Esophagus squamous epithelium (tissue), 5 donors: ENCODE measurements around the gene ZER1. TPM values are rescaled to one million over a fixed set of nuclear protein-coding genes. Genes with fewer than 3 reads are reported as not detected.

Experiments
- DNase-seq: peaks from one replicate; lab custom pipeline; 2025; lab: John Stamatoyannopoulos, UW
- H3K27ac ChIP-seq, 4 donors: fragments of 200-600 bp; sonication (generic); one replicate each; pipeline ENCODE4 v1.5.1; 2016 to 2019; ENCODE audit warnings: mild to moderate bottlenecking in 1 of 4
- H3K27me3 ChIP-seq, 4 donors: fragments of 200-600 bp; sonication (generic); 1 replicate in 3 of 4; 2 replicates in 1 of 4; pipeline versions ENCODE4 v1.5.1 to v1.6.0; 2017 to 2021; ENCODE audit warnings: antibody characterized with exemption in 1 of 4
- H3K36me3 ChIP-seq, 3 donors: fragments of 200-600 bp; sonication (generic); one replicate each; pipeline ENCODE4 v1.5.1; 2016 to 2019
- H3K4me1 ChIP-seq, 3 donors: fragments of 200-600 bp; sonication (generic); one replicate each; pipeline ENCODE4 v1.5.1; 2017 to 2019
- H3K4me3 ChIP-seq, 4 donors: fragments of 200-600 bp; sonication (generic); 1 replicate in 3 of 4; 2 replicates in 1 of 4; pipeline ENCODE4 v1.5.1; 2016 to 2019; ENCODE audit warnings: mild to moderate bottlenecking in 2 of 4, moderate library complexity in 1 of 4
- H3K9me3 ChIP-seq, 3 donors: fragments of 200-600 bp; sonication (generic); one replicate each; pipeline ENCODE4 v1.5.1; 2016 to 2019
- POLR2A ChIP-seq, 4 donors: fragments of 450-650 bp; IDR thresholded peaks; one replicate each; pipeline ENCODE4 v1.6.1; 2017; ENCODE audit warnings: antibody characterized with exemption in 4 of 4, mild to moderate bottlenecking in 4 of 4, moderate library complexity in 3 of 4
- WGBS, 2 donors: methylation state at CpG; one replicate each; pipeline ENCODE4 v1.1.5; 2018; 5-methylcytosine and 5-hydroxymethylcytosine counted together
- intact Hi-C: fragments of 100-400 bp; cut with DNase I; formaldehyde crosslinking; loops from one replicate; pipeline ENCODE4 v1.15.0; 2022
- total RNA-seq, 4 donors: library from RNA; depleted of rRNA; stranded (reverse); fragments of >200 nt; gene quantifications; one replicate each; pipeline ENCODE4 v1.1.0, GENCODE V29; 2016
- TF ChIP-seq, protein P1 (sequence below), 6 experiments: fragments of 450-650 bp in 4 of 6; fragments of 200-600 bp in 2 of 6; sonication (generic) in 2 of 6; IDR thresholded peaks; one replicate each; pipeline ENCODE4 v1.5.1; 2016 to 2019; ENCODE audit warnings: antibody characterized with exemption in 6 of 6, mild to moderate bottlenecking in 4 of 6, moderate library complexity in 4 of 6
- donor health status: DM: yes; HTN: yes; CAD: no.

ZER1 gene
- total RNA-seq, 4 donors from 2014 or later, result 20.1 to 51.4 (median 29.0) TPM

DNA sequence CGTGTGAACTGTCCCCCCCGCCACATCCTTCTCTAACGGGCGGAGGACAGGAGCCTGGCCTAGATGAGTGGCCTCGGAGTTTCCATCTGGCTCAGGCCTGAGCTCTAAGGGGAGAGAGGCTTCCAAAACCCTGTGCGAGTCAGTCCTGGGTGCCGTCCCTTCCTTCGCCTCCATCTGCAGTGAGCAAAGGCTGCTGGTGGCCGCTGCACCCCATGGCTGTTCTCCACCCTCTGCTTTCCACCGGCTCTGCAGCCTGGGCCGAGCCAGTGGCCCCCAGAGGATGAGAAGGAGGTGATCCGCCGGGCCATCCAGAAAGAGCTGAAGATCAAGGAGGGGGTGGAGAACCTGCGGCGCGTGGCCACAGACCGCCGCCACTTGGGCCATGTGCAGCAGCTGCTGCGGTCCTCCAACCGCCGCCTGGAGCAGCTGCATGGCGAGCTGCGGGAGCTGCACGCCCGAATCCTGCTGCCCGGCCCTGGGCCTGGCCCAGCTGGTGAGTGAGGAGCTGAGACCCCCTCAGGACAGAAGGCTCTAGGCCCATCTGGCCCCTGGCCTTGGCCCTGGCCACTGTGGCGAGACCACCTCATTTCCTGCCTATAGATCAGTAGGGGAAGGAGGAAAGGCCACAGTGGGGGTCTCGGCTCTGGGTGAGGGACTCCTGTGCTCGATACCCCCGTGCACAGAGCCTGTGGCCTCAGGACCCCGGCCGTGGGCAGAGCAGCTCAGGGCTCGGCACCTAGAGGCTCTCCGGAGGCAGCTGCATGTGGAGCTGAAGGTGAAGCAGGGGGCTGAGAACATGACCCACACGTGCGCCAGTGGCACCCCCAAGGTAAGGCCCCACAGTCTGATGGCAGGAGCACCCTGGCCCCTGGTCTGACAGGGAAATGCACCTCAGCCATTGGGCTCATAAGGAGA lies 66.4 kb downstream of the ZER1 start:
- no peak for DNase-seq
- WGBS, 2 donors, result 65 to 66% methylated on average over 6 to 8 of the region's 36 CpGs
- peak overlapping the region in 2 of 4 donors; percentile 82 to 85 for H3K27ac ChIP-seq

DNA sequence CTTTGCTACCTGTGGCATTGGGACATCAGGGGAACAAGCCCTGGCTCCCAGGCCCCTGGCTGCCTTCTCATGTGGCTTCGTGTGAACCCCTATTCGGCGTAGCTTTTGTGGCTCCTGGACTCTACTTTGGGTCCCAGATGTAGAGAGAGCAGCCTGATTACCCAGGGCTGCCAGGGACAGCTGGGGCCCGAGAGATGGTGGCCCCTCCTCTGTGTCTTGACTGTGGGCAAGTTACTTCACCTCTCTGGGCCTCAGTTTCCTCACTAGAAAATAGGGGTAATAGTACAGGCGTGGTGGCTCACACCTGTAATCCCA lies 67.4 kb downstream of the ZER1 start:
- Histone ChIP-seq H3K36me3 (no peaks in the 10 kb centered on the region), H3K27me3 (no peaks in the 10 kb centered on the region), H3K4me1 (peaks cover 6 to 26% (median 7%) of the 10 kb centered on the region in 3 donors), H3K9me3 (no peaks in the 10 kb centered on the region), H3K4me3 (peak overlapping the region in 2 of 4 donors; percentile 67 to 93), H3K27ac (peak overlapping the region; percentile 81 to 92 (median 84))
- intact Hi-C loops, result no loop called here
- 86 to 100% methylated on average over 1 to 5 of the region's 5 CpGs for WGBS, 2 donors
- DNase-seq, result no peak
- TF ChIP-seq, protein P1, sequence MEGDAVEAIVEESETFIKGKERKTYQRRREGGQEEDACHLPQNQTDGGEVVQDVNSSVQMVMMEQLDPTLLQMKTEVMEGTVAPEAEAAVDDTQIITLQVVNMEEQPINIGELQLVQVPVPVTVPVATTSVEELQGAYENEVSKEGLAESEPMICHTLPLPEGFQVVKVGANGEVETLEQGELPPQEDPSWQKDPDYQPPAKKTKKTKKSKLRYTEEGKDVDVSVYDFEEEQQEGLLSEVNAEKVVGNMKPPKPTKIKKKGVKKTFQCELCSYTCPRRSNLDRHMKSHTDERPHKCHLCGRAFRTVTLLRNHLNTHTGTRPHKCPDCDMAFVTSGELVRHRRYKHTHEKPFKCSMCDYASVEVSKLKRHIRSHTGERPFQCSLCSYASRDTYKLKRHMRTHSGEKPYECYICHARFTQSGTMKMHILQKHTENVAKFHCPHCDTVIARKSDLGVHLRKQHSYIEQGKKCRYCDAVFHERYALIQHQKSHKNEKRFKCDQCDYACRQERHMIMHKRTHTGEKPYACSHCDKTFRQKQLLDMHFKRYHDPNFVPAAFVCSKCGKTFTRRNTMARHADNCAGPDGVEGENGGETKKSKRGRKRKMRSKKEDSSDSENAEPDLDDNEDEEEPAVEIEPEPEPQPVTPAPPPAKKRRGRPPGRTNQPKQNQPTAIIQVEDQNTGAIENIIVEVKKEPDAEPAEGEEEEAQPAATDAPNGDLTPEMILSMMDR (IDR thresholded peaks at IDR 0.05), result no peak
- TF ChIP-seq POLR2A (IDR thresholded peaks at IDR 0.05), result no peak

More for the DNA sequence above, 66.4 kb downstream of the ZER1 start:
- no peaks in the 10 kb centered on the region for H3K27me3 ChIP-seq
- TF ChIP-seq POLR2A (IDR thresholded peaks at IDR 0.05), result no peak
- TF ChIP-seq, protein P1 (IDR thresholded peaks at IDR 0.05), result no peak
- H3K9me3 ChIP-seq, result no peaks in the 10 kb centered on the region
- H3K4me1 ChIP-seq, result peaks cover 6 to 26% (median 7%) of the 10 kb centered on the region in 3 donors
- no peaks in the 10 kb centered on the region for H3K36me3 ChIP-seq
- intact Hi-C loops, result no loop called here
- H3K4me3 ChIP-seq, result no peak overlapping the region

DNA sequence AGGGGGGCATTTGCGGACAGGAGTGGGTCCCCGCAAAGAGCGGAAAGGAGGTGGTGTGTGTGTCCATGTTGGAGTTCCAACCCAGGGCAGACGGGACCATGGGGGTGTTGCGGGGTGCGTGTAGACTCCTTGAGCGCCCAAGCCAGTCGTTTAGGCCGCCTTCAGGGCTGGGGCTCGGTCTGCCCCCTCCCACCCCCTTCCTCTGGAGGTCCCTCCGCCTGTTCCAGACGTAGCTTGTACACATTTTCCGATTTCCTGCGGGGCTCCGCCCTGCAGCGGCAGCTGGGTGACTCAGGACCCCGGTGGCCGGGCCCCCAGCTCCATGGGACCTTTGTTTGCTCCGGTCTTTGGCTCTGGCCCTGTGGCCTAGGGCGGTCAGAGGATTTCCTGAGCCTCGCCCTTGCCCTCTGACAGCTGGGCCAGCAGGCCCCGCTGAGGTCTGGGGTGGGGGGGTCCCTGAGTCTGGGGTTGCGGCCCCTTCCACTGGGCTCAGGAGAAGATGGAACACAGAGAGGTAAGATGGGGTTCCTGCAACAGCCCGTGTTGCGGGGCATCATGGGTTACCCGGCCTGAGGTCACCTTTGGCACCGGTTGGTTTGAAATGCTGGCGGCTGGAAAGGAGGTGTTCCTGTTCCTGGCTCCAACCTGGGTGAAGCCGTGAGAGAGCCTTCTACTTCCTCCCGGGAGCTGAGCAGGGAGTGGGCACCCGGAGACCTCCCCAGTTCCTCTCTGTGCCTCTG lies 67.9 kb downstream of the ZER1 start:
- Histone ChIP-seq H3K27me3 (no peaks in the 10 kb centered on the region), H3K4me3 (peak overlapping the region; percentile 56 to 93 (median 64)), H3K27ac (peak overlapping the region; percentile 81 to 92 (median 84)), H3K4me1 (peaks cover 6 to 26% (median 7%) of the 10 kb centered on the region in 3 donors), H3K36me3 (no peaks in the 10 kb centered on the region), H3K9me3 (no peaks in the 10 kb centered on the region)
- TF ChIP-seq POLR2A (IDR thresholded peaks at IDR 0.05), result peak in 1 of 4 donors; percentile 1
- TF ChIP-seq, protein P1 (IDR thresholded peaks at IDR 0.05), result no peak
- intact Hi-C loops, result no loop called here
- WGBS, 2 donors, result 62 to 63% methylated on average over 8 to 20 of the region's 31 CpGs
- DNase-seq, result no peak

DNA sequence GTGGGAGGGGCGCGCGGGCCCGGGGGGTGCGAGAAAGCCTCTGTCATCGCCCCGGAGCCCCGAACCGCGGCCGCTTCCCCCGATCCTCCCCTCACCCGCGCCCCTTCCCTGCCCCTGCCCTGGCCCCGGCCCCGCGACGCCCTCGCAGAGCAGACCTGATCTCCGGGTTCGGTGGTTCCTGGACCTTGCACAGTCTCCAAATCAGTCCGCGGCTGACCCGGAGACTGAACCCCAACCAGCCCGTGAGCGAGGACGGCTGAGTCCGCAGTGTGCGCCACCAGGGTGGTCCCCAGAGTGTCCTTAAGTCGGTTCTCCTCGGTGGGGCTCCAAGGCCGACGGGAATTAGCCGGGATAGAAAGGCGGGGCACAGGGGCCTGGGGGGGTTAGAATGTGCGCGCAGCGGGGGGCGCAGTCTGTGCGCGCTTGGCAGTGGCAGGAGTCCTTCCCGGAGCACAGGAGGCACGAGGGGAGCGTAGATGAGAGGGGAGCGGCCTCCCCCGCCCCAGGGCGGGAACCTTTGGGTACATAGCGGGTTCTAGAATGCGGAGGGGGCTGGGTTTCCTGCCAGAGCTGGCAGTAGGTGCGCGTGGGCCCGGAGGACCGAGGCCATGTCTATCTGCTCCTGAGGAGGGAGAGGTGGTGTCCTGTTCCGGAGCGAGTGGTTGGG lies 68.6 kb downstream of the ZER1 start:
- WGBS, 2 donors, result 15 to 24% methylated on average over 7 to 14 of the region's 55 CpGs
- H3K4me1 ChIP-seq, result peaks cover 6 to 26% (median 7%) of the 10 kb centered on the region in 3 donors
- peak overlapping the region; percentile 81 to 92 (median 84) for H3K27ac ChIP-seq
- H3K4me3 ChIP-seq, result peak overlapping the region; percentile 56 to 93 (median 64)
- H3K27me3 ChIP-seq, result no peaks in the 10 kb centered on the region
- DNase-seq, result no peak
- TF ChIP-seq, protein P1 (IDR thresholded peaks at IDR 0.05), result no peak
- no peak for TF ChIP-seq POLR2A (IDR thresholded peaks at IDR 0.05)
- no peaks in the 10 kb centered on the region for H3K9me3 ChIP-seq
- H3K36me3 ChIP-seq, result no peaks in the 10 kb centered on the region
- intact Hi-C loops, result no loop called here
